Stimulated activated CD8-positive, alpha-beta memory T cell treated with anti-CD3 and anti-CD28 coated beads, Interleukin-4, amount 100 ng/mL, for 1 hour (primary cell): Measurements from ENCODE around the gene OR2A7.
"Not testable (repeated sequence)": the region's sequence is repeated elsewhere in the genome, so short reads cannot be mapped to it uniquely, and the experiment has no call there.

Source experiments
- DNase-seq, 2 donors: peaks; one replicate each; pipeline ENCODE4 v3.0.0-alpha.2; 2020; ENCODE audit warnings: low read depth in 2 of 2, low spot score in 1 of 2

OR2A7 gene

GRCh38 chr7:144255471-144255897 lies 9.1 kb downstream of the OR2A7 start:
- no peak for DNase-seq

- DNase-seq, result not testable (repeated sequence)
Observed at GRCh38 chr7:144252307-144252706, 12.3 kb downstream of the OR2A7 start.

- not testable (repeated sequence) for DNase-seq
Observed at GRCh38 chr7:144247674-144248330, 16.8 kb downstream of the OR2A7 start.

GRCh38 chr7:144246967-144247366 lies 17.6 kb downstream of the OR2A7 start:
- DNase-seq, result not testable (repeated sequence)

GRCh38 chr7:144245372-144245771 lies 19.2 kb downstream of the OR2A7 start:
- not testable (repeated sequence) for DNase-seq

GRCh38 chr7:144239365-144239764 lies 25.2 kb downstream of the OR2A7 start, which contains the start of gene OR2A42:
Gene OR2A42, minus strand, starts transcription at chr7:144239605. Its CDS starts 6,762 bp downstream, at chr7:144232843.
- not testable (repeated sequence) for DNase-seq

GRCh38 chr7:144238530-144239082 lies 26.0 kb downstream of the OR2A7 start:
- not testable (repeated sequence) for DNase-seq

GRCh38 chr7:144233039-144233438 lies 31.6 kb downstream of the OR2A7 start:
- not testable (repeated sequence) for DNase-seq

- DNase-seq, result not testable (repeated sequence)
Observed at GRCh38 chr7:144231027-144231426, 33.6 kb downstream of the OR2A7 start.

- not testable (repeated sequence) for DNase-seq
Observed at GRCh38 chr7:144228810-144229209, 35.8 kb downstream of the OR2A7 start.

- not testable (repeated sequence) for DNase-seq
Observed at GRCh38 chr7:144226866-144227265, 37.7 kb downstream of the OR2A7 start.

- not testable (repeated sequence) for DNase-seq
Observed at GRCh38 chr7:144223675-144224074, 40.9 kb downstream of the OR2A7 start.

- not testable (repeated sequence) for DNase-seq
Observed at GRCh38 chr7:144220531-144220930, 44.1 kb downstream of the OR2A7 start.

GRCh38 chr7:144219149-144219548 lies 45.4 kb downstream of the OR2A7 start:
- DNase-seq, result not testable (repeated sequence)

GRCh38 chr7:144218581-144218980 lies 46.0 kb downstream of the OR2A7 start:
- DNase-seq, result not testable (repeated sequence)

- not testable (repeated sequence) for DNase-seq
Observed at GRCh38 chr7:144217200-144217599, 47.4 kb downstream of the OR2A7 start.
